GM11168 (cell line): ENCODE measurements around the gene MPHOSPH8.

ENCODE experiments used
- in situ Hi-C: fragments of 300-500 bp; cut with MboI; formaldehyde crosslinking; loops from one replicate; pipeline ENCODE4 v1.12.0; 2022; ENCODE audit warnings: low sequenced_read_pairs; ENCODE audit not compliant: unreplicated experiment

MPHOSPH8 gene, protein sequence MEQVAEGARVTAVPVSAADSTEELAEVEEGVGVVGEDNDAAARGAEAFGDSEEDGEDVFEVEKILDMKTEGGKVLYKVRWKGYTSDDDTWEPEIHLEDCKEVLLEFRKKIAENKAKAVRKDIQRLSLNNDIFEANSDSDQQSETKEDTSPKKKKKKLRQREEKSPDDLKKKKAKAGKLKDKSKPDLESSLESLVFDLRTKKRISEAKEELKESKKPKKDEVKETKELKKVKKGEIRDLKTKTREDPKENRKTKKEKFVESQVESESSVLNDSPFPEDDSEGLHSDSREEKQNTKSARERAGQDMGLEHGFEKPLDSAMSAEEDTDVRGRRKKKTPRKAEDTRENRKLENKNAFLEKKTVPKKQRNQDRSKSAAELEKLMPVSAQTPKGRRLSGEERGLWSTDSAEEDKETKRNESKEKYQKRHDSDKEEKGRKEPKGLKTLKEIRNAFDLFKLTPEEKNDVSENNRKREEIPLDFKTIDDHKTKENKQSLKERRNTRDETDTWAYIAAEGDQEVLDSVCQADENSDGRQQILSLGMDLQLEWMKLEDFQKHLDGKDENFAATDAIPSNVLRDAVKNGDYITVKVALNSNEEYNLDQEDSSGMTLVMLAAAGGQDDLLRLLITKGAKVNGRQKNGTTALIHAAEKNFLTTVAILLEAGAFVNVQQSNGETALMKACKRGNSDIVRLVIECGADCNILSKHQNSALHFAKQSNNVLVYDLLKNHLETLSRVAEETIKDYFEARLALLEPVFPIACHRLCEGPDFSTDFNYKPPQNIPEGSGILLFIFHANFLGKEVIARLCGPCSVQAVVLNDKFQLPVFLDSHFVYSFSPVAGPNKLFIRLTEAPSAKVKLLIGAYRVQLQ

GRCh38 chr13:19633479-19634255, at the start of gene MPHOSPH8:
MPHOSPH8 (plus strand) TSS chr13:19633659; CDS start chr13:19633749, 90 bp downstream.
- in situ Hi-C loops: no loop called here

DNA sequence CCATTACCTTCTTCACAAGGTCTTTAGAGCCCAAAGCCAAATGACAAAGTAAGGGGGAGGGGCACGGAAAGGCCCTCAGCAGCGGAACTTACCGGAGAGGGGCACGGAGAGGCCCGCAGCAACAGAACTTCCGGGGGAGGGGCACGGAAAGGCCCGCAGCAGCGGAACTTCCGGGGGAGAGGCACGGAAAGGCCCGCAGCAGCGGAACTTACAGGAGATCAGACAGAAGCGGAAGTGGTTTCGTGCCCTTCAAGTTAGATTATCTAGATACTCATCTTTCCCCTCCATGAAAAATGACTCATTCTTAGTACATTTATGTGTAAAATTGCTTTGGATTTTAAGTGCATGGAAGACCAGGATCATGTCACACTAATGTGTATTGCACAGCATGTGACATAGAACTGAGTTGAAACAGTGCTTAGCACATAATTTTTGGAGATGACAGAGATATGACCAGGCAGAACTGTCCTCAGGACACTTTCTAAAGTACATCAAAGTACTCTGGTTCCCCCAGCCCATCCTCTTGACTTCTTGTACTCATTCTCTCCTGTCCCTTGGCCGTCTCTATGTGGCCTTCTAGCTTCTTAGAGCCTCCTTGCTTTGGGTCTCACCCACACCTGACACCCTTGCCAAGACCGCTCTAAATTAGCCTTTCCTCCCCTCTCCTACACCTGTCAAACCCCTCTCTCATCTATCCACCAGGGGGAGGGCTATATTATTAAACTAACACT, 46.4 kb upstream of the MPHOSPH8 start:
- in situ Hi-C loops: no loop called here

GRCh38 chr13:19587635-19588300, 45.7 kb upstream of the MPHOSPH8 start:
- in situ Hi-C loops: no loop called here

DNA sequence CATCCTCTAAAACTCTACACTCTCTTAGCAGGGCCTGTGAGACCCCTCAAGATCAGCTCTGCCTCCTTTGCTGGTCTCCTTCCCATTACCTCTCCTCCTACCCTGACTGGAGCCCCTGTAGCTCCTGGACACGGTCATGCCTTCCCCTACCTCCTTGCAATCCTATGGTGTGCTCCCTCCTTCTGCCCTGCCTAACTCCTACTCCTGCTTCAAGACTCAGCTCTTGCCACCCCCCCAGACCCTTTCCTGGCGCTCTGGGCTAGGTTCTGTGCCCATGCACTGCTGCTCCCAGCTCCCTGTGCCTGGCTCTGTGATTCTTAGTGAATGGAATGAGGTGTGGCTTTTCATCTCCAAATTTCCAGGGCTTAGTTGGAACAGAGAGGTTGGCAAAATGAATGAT, 44.1 kb upstream of the MPHOSPH8 start:
- in situ Hi-C loops: no loop called here

DNA sequence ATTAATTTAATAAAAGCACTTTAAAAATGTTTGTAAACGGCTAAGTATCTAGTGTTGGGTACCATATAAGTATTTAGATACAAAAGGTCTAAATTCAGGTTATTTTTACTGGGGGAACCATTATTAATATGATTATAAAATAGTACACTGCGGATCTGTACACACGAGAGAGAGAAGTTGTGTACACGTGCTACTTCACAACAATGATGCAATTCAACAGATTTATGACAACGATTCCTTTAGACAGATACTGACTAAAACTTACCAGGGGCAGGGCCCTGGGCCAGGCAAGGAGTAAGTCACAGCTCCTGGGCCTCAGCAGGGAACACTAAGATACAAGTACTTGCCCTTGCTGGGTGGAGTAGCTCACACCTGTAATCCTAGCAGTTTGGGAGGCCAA, 43.0 kb upstream of the MPHOSPH8 start:
- in situ Hi-C loops: no loop called here

DNA sequence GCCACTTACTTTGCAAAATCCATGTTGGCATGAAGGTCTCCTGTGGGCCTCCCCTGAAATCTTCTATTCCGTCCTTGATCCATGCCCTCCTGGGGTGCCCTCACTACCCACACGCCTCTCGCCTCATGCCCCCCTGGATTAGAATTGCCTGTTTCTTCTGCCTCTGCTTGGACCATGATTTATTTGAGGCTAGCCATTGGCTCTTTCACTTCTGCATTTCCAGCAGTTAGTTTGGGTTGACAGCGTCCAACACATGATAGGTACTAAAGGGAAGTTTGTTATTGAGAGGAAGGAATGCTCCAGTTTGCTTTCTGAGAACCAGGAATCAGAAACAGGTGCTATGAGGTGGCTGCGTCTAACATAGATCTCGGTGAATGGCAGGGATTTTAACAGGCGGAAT, 41.6 kb upstream of the MPHOSPH8 start:
- in situ Hi-C loops: no loop called here

GRCh38 chr13:19592657-19593180, 40.7 kb upstream of the MPHOSPH8 start:
- in situ Hi-C loops: no loop called here

DNA sequence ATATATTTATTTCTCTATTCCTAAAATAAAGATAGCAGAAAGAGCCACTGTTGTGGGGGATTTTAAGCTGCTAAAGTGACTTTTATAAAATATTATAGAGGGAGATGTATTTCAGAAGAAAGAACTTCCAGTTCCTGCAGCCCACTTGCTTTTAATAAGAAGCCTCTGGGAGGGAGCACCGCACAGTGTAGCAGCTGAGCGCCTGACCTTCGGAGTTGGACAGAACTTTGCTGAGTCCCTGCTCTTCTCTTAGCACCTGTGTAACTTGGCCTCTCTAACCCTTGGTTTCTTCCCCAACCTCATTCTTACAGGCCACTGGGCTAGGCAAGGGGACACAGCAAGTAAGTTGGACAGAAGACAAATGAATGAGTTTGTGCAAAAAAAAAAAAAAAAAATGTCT, 37.4 kb upstream of the MPHOSPH8 start:
- in situ Hi-C loops: no loop called here

GRCh38 chr13:19596960-19597361, 36.5 kb upstream of the MPHOSPH8 start:
- in situ Hi-C loops: no loop called here

GRCh38 chr13:19597523-19597922, 35.9 kb upstream of the MPHOSPH8 start:
- in situ Hi-C loops: no loop called here

- in situ Hi-C loops: no loop called here
These were observed 31.4 kb upstream of the MPHOSPH8 start for GRCh38 chr13:19601749-19602725.

GRCh38 chr13:19604306-19604705, 29.2 kb upstream of the MPHOSPH8 start:
- in situ Hi-C loops: no loop called here

- in situ Hi-C loops: no loop called here
These were observed 28.1 kb upstream of the MPHOSPH8 start for GRCh38 chr13:19605161-19605955.

DNA sequence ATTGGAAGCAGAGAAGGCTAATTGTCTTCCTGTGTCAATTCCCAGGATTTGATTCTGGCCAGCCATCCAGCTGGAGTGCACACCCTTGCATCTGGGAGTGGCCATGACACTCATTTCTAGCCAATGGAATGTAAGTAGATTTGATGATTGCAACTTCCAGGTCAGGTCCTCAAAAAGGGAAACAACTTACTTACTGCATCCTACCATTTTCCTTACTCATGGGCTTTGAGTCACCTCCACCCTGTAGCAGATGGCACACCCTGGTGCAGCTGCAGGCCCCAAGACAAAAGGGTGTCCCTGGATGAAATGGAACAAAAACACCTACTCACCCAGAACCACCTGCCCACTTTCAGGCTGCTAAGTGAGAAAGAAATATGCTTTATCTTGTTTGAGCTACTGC, 27.3 kb upstream of the MPHOSPH8 start:
- in situ Hi-C loops: no loop called here

DNA sequence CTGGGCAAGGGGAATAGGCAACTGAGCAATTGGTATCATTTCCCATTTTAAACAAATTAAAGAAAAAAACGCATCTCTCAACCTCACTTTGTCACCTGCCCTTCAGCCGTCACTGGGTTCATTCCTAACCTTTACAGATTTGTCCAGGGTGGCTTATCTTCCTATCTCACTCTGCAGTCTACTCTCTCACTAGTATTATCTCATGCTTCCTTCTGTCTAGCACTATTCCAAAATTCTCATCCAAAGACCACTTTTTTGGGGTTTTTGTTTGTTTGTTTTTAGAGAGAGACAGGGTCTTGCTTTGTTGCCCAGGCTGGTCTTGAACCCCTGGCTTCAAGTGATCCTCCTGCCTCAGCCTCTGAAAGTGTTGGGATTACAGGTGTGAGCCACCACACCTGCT, 26.7 kb upstream of the MPHOSPH8 start:
- in situ Hi-C loops: no loop called here

GRCh38 chr13:19607523-19608078, 25.9 kb upstream of the MPHOSPH8 start:
- in situ Hi-C loops: no loop called here

DNA sequence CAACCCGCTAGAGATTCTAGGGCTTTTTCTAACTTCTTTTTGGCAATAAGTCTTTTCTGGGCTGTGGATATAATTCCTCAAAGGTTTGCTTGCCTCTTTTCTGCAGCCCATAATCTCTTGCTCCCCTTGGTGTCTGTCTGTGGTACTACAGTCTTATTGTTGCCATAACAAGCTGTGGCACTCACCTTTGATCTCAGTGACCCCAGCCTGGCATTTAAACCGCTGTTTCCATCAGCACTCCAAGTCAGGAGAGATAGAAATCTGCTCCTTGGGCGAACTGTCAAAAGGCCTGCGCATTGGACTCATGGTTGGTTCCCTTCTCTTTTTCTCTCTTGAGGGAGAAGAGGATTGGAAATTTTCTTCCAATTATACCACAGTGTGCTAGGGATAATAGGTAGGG, 14.5 kb upstream of the MPHOSPH8 start:
- in situ Hi-C loops: no loop called here
